HEK293T (cell line): ENCODE measurements around the gene SRGAP3.

Experiments
- ARNT ChIP-seq: fragments of 450-650 bp; IDR thresholded peaks from 2 replicates; pipeline ENCODE4 v1.6.1; 2017; ENCODE audit warnings: mild to moderate bottlenecking
- BHLHE40 ChIP-seq: fragments of 450-650 bp; IDR thresholded peaks from 2 replicates; pipeline ENCODE4 v1.6.1; 2016; ENCODE audit warnings: mild to moderate bottlenecking, moderate library complexity, borderline replicate concordance
- CTBP1 ChIP-seq: fragments of 450-650 bp; IDR thresholded peaks from 2 replicates; pipeline ENCODE4 v1.6.1; 2016; ENCODE audit warnings: borderline replicate concordance
- FOXA1 ChIP-seq: fragments of 450-650 bp; IDR thresholded peaks from 2 replicates; pipeline ENCODE4 v1.6.1; 2016; ENCODE audit warnings: mild to moderate bottlenecking
- FOXK2 ChIP-seq: fragments of 450-650 bp; IDR thresholded peaks from 2 replicates; pipeline ENCODE4 v1.6.1; 2016; ENCODE audit warnings: mild to moderate bottlenecking
- FOXM1 ChIP-seq: fragments of 450-650 bp; IDR thresholded peaks from 2 replicates; pipeline ENCODE4 v1.6.1; 2017; ENCODE audit warnings: mild to moderate bottlenecking, borderline replicate concordance
- L3MBTL2 ChIP-seq: fragments of 450-650 bp; conservative IDR thresholded peaks from 2 replicates; pipeline ENCODE4 v1.6.1; 2016; ENCODE audit warnings: mild to moderate bottlenecking
- NFRKB ChIP-seq: fragments of 450-650 bp; IDR thresholded peaks from 2 replicates; pipeline ENCODE4 v1.6.1; 2016; ENCODE audit warnings: mild to moderate bottlenecking, moderate library complexity
- SP1 ChIP-seq: fragments of 450-650 bp; IDR thresholded peaks from 2 replicates; pipeline ENCODE4 v1.6.1; 2017
- SUZ12 ChIP-seq: fragments of 450-650 bp; IDR thresholded peaks from 2 replicates; pipeline ENCODE4 v1.6.1; 2016; ENCODE audit warnings: mild to moderate bottlenecking
- TARDBP ChIP-seq: fragments of 450-650 bp; IDR thresholded peaks from 2 replicates; pipeline ENCODE4 v1.6.1; 2016
- ZNF384 ChIP-seq: fragments of 450-650 bp; IDR thresholded peaks from 2 replicates; pipeline ENCODE4 v1.6.1; 2016

- TF ChIP-seq SP1 = no peak
- no peak for TF ChIP-seq ARNT
- no peak for TF ChIP-seq NFRKB
- no peak for TF ChIP-seq ZNF384
- no peak for TF ChIP-seq FOXM1
- TF ChIP-seq FOXK2 = no peak
- TF ChIP-seq FOXA1 = no peak
- TF ChIP-seq BHLHE40 = no peak
- no peak for TF ChIP-seq SUZ12
- no peak for TF ChIP-seq L3MBTL2
- TF ChIP-seq TARDBP = no peak
- no peak for TF ChIP-seq CTBP1
Measured at GRCh38 chr3:8968375-8968882, 281.0 kb downstream of the SRGAP3 start.
